WERI-Rb-1 (cell line): ENCODE results near the gene TP73.

Source experiments
- DNase-seq: peaks from one replicate; pipeline ENCODE4 v3.0.0-alpha.2; 2020
- H3K27ac ChIP-seq: fragments of 250-450 bp; sonication (Bioruptor Pico); 2 replicates; pipeline ENCODE4 v1.5.1; 2020; ENCODE audit warnings: mild to moderate bottlenecking, moderate library complexity
- H3K27me3 ChIP-seq: fragments of 250-450 bp; sonication (Bioruptor Pico); 2 replicates; pipeline ENCODE4 v1.5.1; 2021; ENCODE audit warnings: mild to moderate bottlenecking, low read depth, moderate library complexity; ENCODE audit not compliant: insufficient read depth, severe bottlenecking
- H3K36me3 ChIP-seq: fragments of 250-450 bp; sonication (Bioruptor Pico); 2 replicates; pipeline ENCODE4 v1.5.1; 2020; ENCODE audit warnings: mild to moderate bottlenecking, moderate library complexity
- H3K4me3 ChIP-seq: 2 replicates; pipeline ENCODE4 v1.5.1; 2011; ENCODE audit warnings: low read depth, mild to moderate bottlenecking, control low read depth, low read length
- H3K9me3 ChIP-seq: fragments of 250-450 bp; sonication (Bioruptor Pico); 2 replicates; pipeline ENCODE4 v1.5.1; 2021; ENCODE audit warnings: mild to moderate bottlenecking, moderate library complexity; ENCODE audit not compliant: severe bottlenecking
- TF ChIP-seq, protein P1 (sequence below): IDR thresholded peaks from 2 replicates; pipeline ENCODE4 v1.5.1; 2011; ENCODE audit warnings: low read depth, mild to moderate bottlenecking, control low read depth, inconsistent platforms, low read length

Gene TP73

DNA sequence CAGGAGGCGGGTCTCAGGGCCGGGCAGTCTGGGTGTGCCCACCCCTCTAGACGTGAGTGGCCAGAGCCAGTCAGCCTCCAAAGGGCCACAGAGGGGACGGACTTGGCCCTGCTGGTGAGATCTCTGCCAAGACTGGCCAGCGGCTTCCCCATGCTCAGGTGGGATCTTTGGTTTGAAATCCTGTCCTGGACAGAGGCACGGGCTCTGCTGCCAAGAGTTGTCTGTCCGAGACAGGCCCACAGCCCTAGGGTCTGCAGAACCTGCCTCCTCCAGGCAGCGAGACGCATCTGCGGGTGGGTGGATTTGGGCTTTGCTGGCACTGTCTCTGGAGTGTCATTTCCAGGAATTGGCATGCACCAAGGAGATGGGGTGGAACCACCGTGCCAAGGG is 55.6 kb downstream of the TP73 start:
- Histone ChIP-seq H3K4me3 (no peak overlapping the region), H3K27me3 (no peaks in the 10 kb centered on the region), H3K9me3 (no peaks in the 10 kb centered on the region), H3K36me3 (peaks cover 35% of the 10 kb centered on the region), H3K27ac (no peak overlapping the region)
- TF ChIP-seq, protein P1, sequence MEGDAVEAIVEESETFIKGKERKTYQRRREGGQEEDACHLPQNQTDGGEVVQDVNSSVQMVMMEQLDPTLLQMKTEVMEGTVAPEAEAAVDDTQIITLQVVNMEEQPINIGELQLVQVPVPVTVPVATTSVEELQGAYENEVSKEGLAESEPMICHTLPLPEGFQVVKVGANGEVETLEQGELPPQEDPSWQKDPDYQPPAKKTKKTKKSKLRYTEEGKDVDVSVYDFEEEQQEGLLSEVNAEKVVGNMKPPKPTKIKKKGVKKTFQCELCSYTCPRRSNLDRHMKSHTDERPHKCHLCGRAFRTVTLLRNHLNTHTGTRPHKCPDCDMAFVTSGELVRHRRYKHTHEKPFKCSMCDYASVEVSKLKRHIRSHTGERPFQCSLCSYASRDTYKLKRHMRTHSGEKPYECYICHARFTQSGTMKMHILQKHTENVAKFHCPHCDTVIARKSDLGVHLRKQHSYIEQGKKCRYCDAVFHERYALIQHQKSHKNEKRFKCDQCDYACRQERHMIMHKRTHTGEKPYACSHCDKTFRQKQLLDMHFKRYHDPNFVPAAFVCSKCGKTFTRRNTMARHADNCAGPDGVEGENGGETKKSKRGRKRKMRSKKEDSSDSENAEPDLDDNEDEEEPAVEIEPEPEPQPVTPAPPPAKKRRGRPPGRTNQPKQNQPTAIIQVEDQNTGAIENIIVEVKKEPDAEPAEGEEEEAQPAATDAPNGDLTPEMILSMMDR: no peak
- DNase-seq: no peak

DNA sequence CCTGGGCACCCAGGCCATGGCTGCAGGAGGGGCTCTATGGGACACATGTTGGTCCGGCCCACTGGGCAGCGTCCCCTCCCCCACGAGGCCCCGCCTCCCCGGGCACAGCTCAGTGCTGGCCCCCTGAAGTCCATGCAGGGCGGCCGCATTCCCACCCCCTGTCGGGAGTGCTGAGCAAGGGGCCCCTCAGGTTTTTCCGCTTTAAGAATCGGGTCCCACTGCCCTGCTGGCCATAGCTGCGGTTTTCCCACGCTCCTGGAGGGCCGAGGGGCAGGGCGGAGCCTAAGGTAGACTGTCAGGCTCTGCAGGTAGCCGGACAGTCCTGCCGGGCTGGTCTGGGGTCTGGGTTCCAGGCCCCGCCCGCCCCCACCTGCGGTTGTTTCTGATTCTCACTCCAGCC is 56.5 kb downstream of the TP73 start:
- Histone ChIP-seq H3K4me3 (no peak overlapping the region), H3K27ac (no peak overlapping the region)

DNA sequence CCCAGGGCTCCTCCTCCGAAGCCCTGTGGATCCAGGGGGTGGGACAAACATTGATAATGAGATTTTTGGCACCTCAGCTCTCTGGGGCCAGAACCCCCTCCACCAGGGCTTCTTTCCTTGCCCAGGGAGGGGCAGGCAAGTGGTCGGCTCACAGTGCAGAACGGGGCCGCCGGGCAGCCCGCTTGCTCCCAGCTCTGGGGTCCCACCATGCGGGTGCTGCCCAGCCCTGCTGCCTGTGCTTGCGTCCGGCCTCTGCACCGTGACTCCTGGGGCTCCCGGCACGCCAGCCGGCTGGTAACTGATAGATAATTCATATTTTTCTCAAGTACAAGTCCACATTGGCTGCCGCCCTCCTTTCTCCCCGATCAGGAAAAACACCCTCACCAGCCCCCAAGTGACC is 57.9 kb downstream of the TP73 start:
- TF ChIP-seq, protein P1: no peak
- Histone ChIP-seq H3K27ac (no peak overlapping the region), H3K27me3 (no peaks in the 10 kb centered on the region), H3K9me3 (no peaks in the 10 kb centered on the region), H3K36me3 (peaks cover 34% of the 10 kb centered on the region), H3K4me3 (no peak overlapping the region)
- no peak for DNase-seq

More for the DNA sequence above, 56.5 kb downstream of the TP73 start:
- no peak for DNase-seq
- no peaks in the 10 kb centered on the region for H3K9me3 ChIP-seq
- H3K27me3 ChIP-seq: no peaks in the 10 kb centered on the region
- peaks cover 37% of the 10 kb centered on the region for H3K36me3 ChIP-seq
- TF ChIP-seq, protein P1: no peak

DNA sequence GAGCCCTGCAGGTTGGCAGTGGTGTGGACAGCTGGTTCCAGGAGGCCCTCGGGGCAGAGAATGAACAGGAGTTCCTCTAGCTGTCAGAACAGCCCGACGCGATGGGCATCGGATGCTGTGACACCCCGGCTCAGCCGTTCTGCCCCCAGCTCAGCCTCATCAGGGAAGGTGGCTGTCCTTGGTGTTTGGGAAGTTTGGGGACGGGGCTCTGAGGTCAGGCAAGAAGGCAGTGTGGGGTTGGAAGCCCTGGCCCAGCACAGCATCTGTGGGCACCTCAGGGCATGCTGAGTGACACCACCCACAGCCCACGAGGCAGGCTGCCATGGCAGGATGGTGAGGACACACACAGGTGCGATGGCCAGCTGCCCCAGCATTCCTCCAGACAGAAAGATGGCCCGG is 59.1 kb downstream of the TP73 start:
- H3K9me3 ChIP-seq: no peaks in the 10 kb centered on the region
- no peaks in the 10 kb centered on the region for H3K27me3 ChIP-seq
- peaks cover 34% of the 10 kb centered on the region for H3K36me3 ChIP-seq
- TF ChIP-seq, protein P1: no peak
- no peak for DNase-seq
- no peak overlapping the region for H3K4me3 ChIP-seq
- H3K27ac ChIP-seq: no peak overlapping the region

DNA sequence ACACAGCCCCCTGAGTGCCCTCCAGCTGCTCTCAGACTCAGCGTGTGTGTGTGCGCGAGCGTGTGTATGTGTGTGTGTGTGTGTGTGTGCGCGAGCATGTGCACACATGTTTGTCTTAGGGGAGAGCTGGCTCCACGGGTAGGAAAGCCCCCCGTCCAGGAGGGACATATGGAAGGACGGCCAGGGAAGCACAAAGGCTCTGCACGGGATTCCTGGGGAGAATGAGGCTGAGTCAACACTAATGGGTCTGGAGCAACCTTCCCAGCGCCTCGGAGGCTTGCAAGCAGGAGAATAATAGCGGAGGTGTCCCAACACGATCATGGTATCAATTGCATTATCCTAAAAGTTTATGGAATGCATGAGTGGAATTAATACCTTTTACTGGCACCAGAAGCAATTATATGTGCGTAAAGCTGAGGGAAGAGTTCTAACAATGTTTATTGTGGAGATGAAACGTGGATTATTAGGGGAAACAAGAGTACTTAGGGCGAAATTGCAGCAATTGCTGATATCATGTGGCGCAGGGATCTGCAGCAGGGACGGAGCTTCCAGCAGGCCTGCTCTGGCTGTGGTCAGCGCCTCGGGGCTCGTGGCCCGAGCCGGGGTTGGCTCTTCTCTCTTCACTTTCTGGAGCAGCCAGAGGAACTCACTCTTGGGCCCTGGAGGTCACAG is 59.6 kb downstream of the TP73 start:
- no peak overlapping the region for H3K4me3 ChIP-seq
- H3K9me3 ChIP-seq: no peaks in the 10 kb centered on the region
- H3K27ac ChIP-seq: 0 out of 2 replicates have a peak overlapping the region, but pooled peaks have one; percentile 18
- TF ChIP-seq, protein P1: no peak
- H3K36me3 ChIP-seq: peaks cover 34% of the 10 kb centered on the region
- no peak for DNase-seq
- H3K27me3 ChIP-seq: no peaks in the 10 kb centered on the region
